GM18511 (cell line): ENCODE measurements around the gene SLC47A2.

Experiments used
- ATAC-seq: cut with Tn5 transposase; IDR thresholded peaks from one replicate; pipeline ENCODE4 v1.9.1; 2021; ENCODE audit warnings: mild to moderate bottlenecking, moderate library complexity; ENCODE audit not compliant: unreplicated experiment

Gene SLC47A2

GRCh38 chr17:19747829-19748806 lies 31.7 kb upstream of the SLC47A2 start, which contains the start of gene ALDH3A1:
TSS of gene ALDH3A1 (minus strand) at chr17:19748298. CDS start at chr17:19745129, 3,169 bp downstream.
- no peak for ATAC-seq

GRCh38 chr17:19747159-19747719 lies 30.9 kb upstream of the SLC47A2 start:
- ATAC-seq, result no peak

GRCh38 chr17:19746517-19746916 lies 30.1 kb upstream of the SLC47A2 start:
- no peak for ATAC-seq

- ATAC-seq, result no peak
These were observed 28.8 kb upstream of the SLC47A2 start for GRCh38 chr17:19744922-19745757.

GRCh38 chr17:19744492-19744891 lies 28.1 kb upstream of the SLC47A2 start:
- ATAC-seq, result no peak

GRCh38 chr17:19743101-19744100 lies 27.0 kb upstream of the SLC47A2 start:
- no peak for ATAC-seq

- ATAC-seq, result no peak
These were observed 26.1 kb upstream of the SLC47A2 start for GRCh38 chr17:19742495-19742894.

- no peak for ATAC-seq
These were observed 25.6 kb upstream of the SLC47A2 start for GRCh38 chr17:19741832-19742457.

GRCh38 chr17:19740933-19741332 lies 24.5 kb upstream of the SLC47A2 start:
- no peak for ATAC-seq

- no peak for ATAC-seq
These were observed 23.1 kb upstream of the SLC47A2 start for GRCh38 chr17:19739241-19740201.

GRCh38 chr17:19738757-19739156 lies 22.4 kb upstream of the SLC47A2 start:
- no peak for ATAC-seq

GRCh38 chr17:19738073-19738449 lies 21.7 kb upstream of the SLC47A2 start:
- ATAC-seq, result no peak

GRCh38 chr17:19737305-19738072 lies 21.1 kb upstream of the SLC47A2 start:
- ATAC-seq, result no peak

- ATAC-seq, result no peak
These were observed 19.7 kb upstream of the SLC47A2 start for GRCh38 chr17:19736071-19736470.

GRCh38 chr17:19733953-19734526 lies 17.7 kb upstream of the SLC47A2 start:
- no peak for ATAC-seq

GRCh38 chr17:19731626-19732025 lies 15.2 kb upstream of the SLC47A2 start:
- no peak for ATAC-seq

- no peak for ATAC-seq
These were observed 14.5 kb upstream of the SLC47A2 start for GRCh38 chr17:19730843-19731242.
